HEK293 (cell line): ENCODE measurements around the gene SLBP.

Source experiments
- GLI4 ChIP-seq: fragments of 450-650 bp; formaldehyde crosslinking; IDR thresholded peaks from 2 replicates; pipeline ENCODE4 v1.5.1; 2016; ENCODE audit warnings: missing biosample characterization, missing genetic modification characterization
- KLF7 ChIP-seq: fragments of 450-650 bp; formaldehyde crosslinking; IDR thresholded peaks from 2 replicates; pipeline ENCODE4 v1.5.1; 2016; ENCODE audit warnings: missing biosample characterization, missing genetic modification characterization, borderline replicate concordance
- OSR2 ChIP-seq: fragments of 450-650 bp; formaldehyde crosslinking; IDR thresholded peaks from 2 replicates; pipeline ENCODE4 v1.5.1; 2016; ENCODE audit warnings: missing biosample characterization, missing genetic modification characterization
- PATZ1 ChIP-seq: fragments of 450-650 bp; formaldehyde crosslinking; IDR thresholded peaks from 2 replicates; pipeline ENCODE4 v1.5.1; 2016; ENCODE audit warnings: missing biosample characterization, missing genetic modification characterization
- SCRT1 ChIP-seq: fragments of 450-650 bp; formaldehyde crosslinking; IDR thresholded peaks from 2 replicates; pipeline ENCODE4 v1.5.1; 2016; ENCODE audit warnings: missing biosample characterization, missing genetic modification characterization, borderline replicate concordance
- WT1 ChIP-seq: fragments of 450-650 bp; formaldehyde crosslinking; IDR thresholded peaks from 2 replicates; pipeline ENCODE4 v1.5.1; 2016; ENCODE audit warnings: missing biosample characterization, missing genetic modification characterization
- ZBTB48 ChIP-seq: fragments of 450-650 bp; formaldehyde crosslinking; IDR thresholded peaks from 2 replicates; pipeline ENCODE4 v1.5.1; 2016; ENCODE audit warnings: missing biosample characterization, missing genetic modification characterization
- ZBTB8A ChIP-seq: fragments of 450-650 bp; formaldehyde crosslinking; IDR thresholded peaks from 2 replicates; pipeline ENCODE4 v1.5.1; 2016; ENCODE audit warnings: missing biosample characterization, missing genetic modification characterization
- ZFP3 ChIP-seq: fragments of 450-650 bp; formaldehyde crosslinking; IDR thresholded peaks from 2 replicates; pipeline ENCODE4 v1.5.1; 2016; ENCODE audit warnings: low read depth, missing biosample characterization, missing genetic modification characterization
- ZNF214 ChIP-seq: fragments of 450-650 bp; formaldehyde crosslinking; IDR thresholded peaks from 2 replicates; pipeline ENCODE4 v1.5.1; 2017; ENCODE audit warnings: missing biosample characterization, mild to moderate bottlenecking, missing genetic modification characterization, borderline replicate concordance
- ZNF24 ChIP-seq: fragments of 450-650 bp; formaldehyde crosslinking; IDR thresholded peaks from 2 replicates; pipeline ENCODE4 v1.5.1; 2016; ENCODE audit warnings: missing biosample characterization, missing genetic modification characterization
- ZNF274 ChIP-seq, 2 experiments: fragments of 200-500 bp in 1 of 2; fragments of 450-650 bp in 1 of 2; sonication (Bioruptor generic) in 1 of 2; formaldehyde crosslinking in 1 of 2; IDR thresholded peaks; 2 replicates each; pipeline versions ENCODE4 v1.5.1 to v1.6.1; 2014 to 2016; ENCODE audit warnings: borderline replicate concordance in 1 of 2, inconsistent platforms in 1 of 2, low read length in 1 of 2, missing biosample characterization in 1 of 2, missing genetic modification characterization in 1 of 2
- ZNF292 ChIP-seq: fragments of 450-650 bp; formaldehyde crosslinking; IDR thresholded peaks from 2 replicates; pipeline ENCODE4 v1.5.1; 2016; ENCODE audit warnings: low read depth, missing biosample characterization, missing genetic modification characterization, borderline replicate concordance
- ZNF335 ChIP-seq: fragments of 450-650 bp; formaldehyde crosslinking; conservative IDR thresholded peaks from 2 replicates; pipeline ENCODE4 v1.5.1; 2016; ENCODE audit warnings: missing biosample characterization, missing genetic modification characterization
- ZNF341 ChIP-seq: fragments of 450-650 bp; formaldehyde crosslinking; IDR thresholded peaks from 2 replicates; pipeline ENCODE4; 2016; ENCODE audit warnings: low read depth, missing biosample characterization, missing genetic modification characterization
- ZNF366 ChIP-seq: fragments of 450-650 bp; formaldehyde crosslinking; conservative IDR thresholded peaks from 2 replicates; pipeline ENCODE4 v1.5.1; 2016; ENCODE audit warnings: missing biosample characterization, missing genetic modification characterization
- ZNF37A ChIP-seq: fragments of 450-650 bp; IDR thresholded peaks from 2 replicates; pipeline ENCODE4 v1.5.1; 2018; ENCODE audit warnings: missing biosample characterization, missing genetic modification characterization
- ZNF416 ChIP-seq: fragments of 450-650 bp; formaldehyde crosslinking; IDR thresholded peaks from 2 replicates; pipeline ENCODE4 v1.5.1; 2016; ENCODE audit warnings: missing biosample characterization, missing genetic modification characterization
- ZNF423 ChIP-seq: fragments of 450-650 bp; formaldehyde crosslinking; IDR thresholded peaks from 2 replicates; pipeline ENCODE4 v1.5.1; 2016; ENCODE audit warnings: missing biosample characterization, missing genetic modification characterization
- ZNF501 ChIP-seq: fragments of 450-650 bp; formaldehyde crosslinking; IDR thresholded peaks from 2 replicates; pipeline ENCODE4 v1.5.1; 2016; ENCODE audit warnings: missing biosample characterization, missing genetic modification characterization
- ZNF530 ChIP-seq: fragments of 450-650 bp; formaldehyde crosslinking; IDR thresholded peaks from 2 replicates; pipeline ENCODE4 v1.5.1; 2016; ENCODE audit warnings: low read depth, missing biosample characterization, missing genetic modification characterization
- ZNF658 ChIP-seq: fragments of 450-650 bp; formaldehyde crosslinking; IDR thresholded peaks from 2 replicates; pipeline ENCODE4; 2016; ENCODE audit warnings: missing biosample characterization, missing genetic modification characterization
- ZNF692 ChIP-seq: fragments of 450-650 bp; formaldehyde crosslinking; IDR thresholded peaks from 2 replicates; pipeline ENCODE4 v1.5.1; 2016; ENCODE audit warnings: missing biosample characterization, missing genetic modification characterization
- ZNF830 ChIP-seq: fragments of 450-650 bp; IDR thresholded peaks from 2 replicates; pipeline ENCODE4 v1.5.0; 2018; ENCODE audit warnings: missing biosample characterization, missing genetic modification characterization, low read depth, mild to moderate bottlenecking, moderate library complexity
- ZSCAN16 ChIP-seq: fragments of 450-650 bp; formaldehyde crosslinking; IDR thresholded peaks from 2 replicates; pipeline ENCODE4 v1.5.1; 2016; ENCODE audit warnings: missing biosample characterization, missing genetic modification characterization
- ZSCAN18 ChIP-seq: fragments of 450-650 bp; formaldehyde crosslinking; IDR thresholded peaks from 2 replicates; pipeline ENCODE4 v1.5.1; 2016; ENCODE audit warnings: missing biosample characterization, missing genetic modification characterization
- ZXDB ChIP-seq: fragments of 450-650 bp; formaldehyde crosslinking; IDR thresholded peaks from 2 replicates; pipeline ENCODE4 v1.5.1; 2016; ENCODE audit warnings: missing biosample characterization, missing genetic modification characterization
- TF ChIP-seq, protein P1 (sequence below): fragments of 450-650 bp; formaldehyde crosslinking; IDR thresholded peaks from 2 replicates; pipeline ENCODE4 v1.5.1; 2017; ENCODE audit warnings: missing biosample characterization, missing genetic modification characterization
- TF ChIP-seq, protein P2 (sequence below): fragments of 450-650 bp; formaldehyde crosslinking; IDR thresholded peaks from 2 replicates; pipeline ENCODE4 v1.5.1; 2016; ENCODE audit warnings: missing biosample characterization, missing genetic modification characterization
- TF ChIP-seq, protein P3 (sequence below): fragments of 450-650 bp; formaldehyde crosslinking; IDR thresholded peaks from 2 replicates; pipeline ENCODE4 v1.5.1; 2016; ENCODE audit warnings: missing biosample characterization, missing genetic modification characterization

SLBP gene

GRCh38 chr4:1748465-1748995 is 36.4 kb upstream of the SLBP start (continued):
- TF ChIP-seq WT1 (tag by site-specific recombination) (no peak), ZNF37A (tag by site-specific recombination) (no peak), ZNF274 (IDR thresholded peaks at IDR 0.05; ENCODE audit: low read length) (no peak), ZNF274 (tag by site-specific recombination; IDR thresholded peaks at IDR 0.05; ENCODE audit: borderline replicate concordance) (no peak), ZSCAN18 (tag by site-specific recombination) (no peak), ZBTB8A (tag by site-specific recombination) (peak; percentile 74), ZBTB48 (tag by site-specific recombination) (peak; percentile 67), SCRT1 (no peak), ZSCAN16 (tag by site-specific recombination) (no peak), OSR2 (tag by site-specific recombination) (0 out of 2 replicates have a peak, but pooled peaks have one; percentile 9), GLI4 (tag by site-specific recombination) (no peak), ZNF292 (no peak), ZNF366 (tag by site-specific recombination) (no peak), ZNF416 (no peak), ZNF214 (tag by site-specific recombination) (no peak), ZXDB (tag by site-specific recombination) (0 out of 2 replicates have a peak, but pooled peaks have one; percentile 21), ZNF530 (tag by site-specific recombination) (no peak), ZNF692 (0 out of 2 replicates have a peak, but pooled peaks have one; percentile 30), ZNF423 (peak; percentile 92), ZNF830 (tag by site-specific recombination) (no peak), ZNF341 (tag by site-specific recombination) (peak; percentile 78), ZNF24 (tag by site-specific recombination) (no peak), ZFP3 (tag by site-specific recombination) (no peak), KLF7 (tag by site-specific recombination) (no peak), PATZ1 (tag by site-specific recombination) (peak; percentile 80), ZNF658 (no peak), ZNF335 (tag by site-specific recombination) (peak; percentile 55), ZNF501 (tag by site-specific recombination) (no peak; the same call in 1 of the 2 replicates)
- TF ChIP-seq, protein P1, sequence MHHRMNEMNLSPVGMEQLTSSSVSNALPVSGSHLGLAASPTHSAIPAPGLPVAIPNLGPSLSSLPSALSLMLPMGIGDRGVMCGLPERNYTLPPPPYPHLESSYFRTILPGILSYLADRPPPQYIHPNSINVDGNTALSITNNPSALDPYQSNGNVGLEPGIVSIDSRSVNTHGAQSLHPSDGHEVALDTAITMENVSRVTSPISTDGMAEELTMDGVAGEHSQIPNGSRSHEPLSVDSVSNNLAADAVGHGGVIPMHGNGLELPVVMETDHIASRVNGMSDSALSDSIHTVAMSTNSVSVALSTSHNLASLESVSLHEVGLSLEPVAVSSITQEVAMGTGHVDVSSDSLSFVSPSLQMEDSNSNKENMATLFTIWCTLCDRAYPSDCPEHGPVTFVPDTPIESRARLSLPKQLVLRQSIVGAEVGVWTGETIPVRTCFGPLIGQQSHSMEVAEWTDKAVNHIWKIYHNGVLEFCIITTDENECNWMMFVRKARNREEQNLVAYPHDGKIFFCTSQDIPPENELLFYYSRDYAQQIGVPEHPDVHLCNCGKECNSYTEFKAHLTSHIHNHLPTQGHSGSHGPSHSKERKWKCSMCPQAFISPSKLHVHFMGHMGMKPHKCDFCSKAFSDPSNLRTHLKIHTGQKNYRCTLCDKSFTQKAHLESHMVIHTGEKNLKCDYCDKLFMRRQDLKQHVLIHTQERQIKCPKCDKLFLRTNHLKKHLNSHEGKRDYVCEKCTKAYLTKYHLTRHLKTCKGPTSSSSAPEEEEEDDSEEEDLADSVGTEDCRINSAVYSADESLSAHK = no peak
- TF ChIP-seq, protein P2, sequence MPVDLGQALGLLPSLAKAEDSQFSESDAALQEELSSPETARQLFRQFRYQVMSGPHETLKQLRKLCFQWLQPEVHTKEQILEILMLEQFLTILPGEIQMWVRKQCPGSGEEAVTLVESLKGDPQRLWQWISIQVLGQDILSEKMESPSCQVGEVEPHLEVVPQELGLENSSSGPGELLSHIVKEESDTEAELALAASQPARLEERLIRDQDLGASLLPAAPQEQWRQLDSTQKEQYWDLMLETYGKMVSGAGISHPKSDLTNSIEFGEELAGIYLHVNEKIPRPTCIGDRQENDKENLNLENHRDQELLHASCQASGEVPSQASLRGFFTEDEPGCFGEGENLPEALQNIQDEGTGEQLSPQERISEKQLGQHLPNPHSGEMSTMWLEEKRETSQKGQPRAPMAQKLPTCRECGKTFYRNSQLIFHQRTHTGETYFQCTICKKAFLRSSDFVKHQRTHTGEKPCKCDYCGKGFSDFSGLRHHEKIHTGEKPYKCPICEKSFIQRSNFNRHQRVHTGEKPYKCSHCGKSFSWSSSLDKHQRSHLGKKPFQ = no peak
- TF ChIP-seq, protein P3, sequence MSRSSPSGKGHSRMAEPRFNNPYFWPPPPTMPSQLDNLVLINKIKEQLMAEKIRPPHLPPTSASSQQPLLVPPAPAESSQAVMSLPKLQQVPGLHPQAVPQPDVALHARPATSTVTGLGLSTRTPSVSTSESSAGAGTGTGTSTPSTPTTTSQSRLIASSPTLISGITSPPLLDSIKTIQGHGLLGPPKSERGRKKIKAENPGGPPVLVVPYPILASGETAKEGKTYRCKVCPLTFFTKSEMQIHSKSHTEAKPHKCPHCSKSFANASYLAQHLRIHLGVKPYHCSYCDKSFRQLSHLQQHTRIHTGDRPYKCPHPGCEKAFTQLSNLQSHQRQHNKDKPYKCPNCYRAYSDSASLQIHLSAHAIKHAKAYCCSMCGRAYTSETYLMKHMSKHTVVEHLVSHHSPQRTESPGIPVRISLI = no peak
